ENCODE data around the gene RCSD1.

GRCh38 chr1:167668108-167668507 lies 38.1 kb downstream of the RCSD1 start:
- no peak for TF ChIP-seq EZH2 (IDR thresholded peaks at IDR 0.05; ENCODE audit: borderline replicate concordance, low read depth, low read length, poor library complexity, severe bottlenecking)
- TF ChIP-seq, protein P1, sequence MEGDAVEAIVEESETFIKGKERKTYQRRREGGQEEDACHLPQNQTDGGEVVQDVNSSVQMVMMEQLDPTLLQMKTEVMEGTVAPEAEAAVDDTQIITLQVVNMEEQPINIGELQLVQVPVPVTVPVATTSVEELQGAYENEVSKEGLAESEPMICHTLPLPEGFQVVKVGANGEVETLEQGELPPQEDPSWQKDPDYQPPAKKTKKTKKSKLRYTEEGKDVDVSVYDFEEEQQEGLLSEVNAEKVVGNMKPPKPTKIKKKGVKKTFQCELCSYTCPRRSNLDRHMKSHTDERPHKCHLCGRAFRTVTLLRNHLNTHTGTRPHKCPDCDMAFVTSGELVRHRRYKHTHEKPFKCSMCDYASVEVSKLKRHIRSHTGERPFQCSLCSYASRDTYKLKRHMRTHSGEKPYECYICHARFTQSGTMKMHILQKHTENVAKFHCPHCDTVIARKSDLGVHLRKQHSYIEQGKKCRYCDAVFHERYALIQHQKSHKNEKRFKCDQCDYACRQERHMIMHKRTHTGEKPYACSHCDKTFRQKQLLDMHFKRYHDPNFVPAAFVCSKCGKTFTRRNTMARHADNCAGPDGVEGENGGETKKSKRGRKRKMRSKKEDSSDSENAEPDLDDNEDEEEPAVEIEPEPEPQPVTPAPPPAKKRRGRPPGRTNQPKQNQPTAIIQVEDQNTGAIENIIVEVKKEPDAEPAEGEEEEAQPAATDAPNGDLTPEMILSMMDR (conservative IDR thresholded peaks at IDR 0.05; ENCODE audit: low read depth, low read length) = no peak

Measured in A673 (cell line).